GM23248 (cell line): ENCODE data around the gene VPS33B. TPM values are rescaled to one million over a fixed set of nuclear protein-coding genes. Genes with fewer than 3 reads are reported as not detected.

Experiments used
- DNase-seq: peaks from one replicate; pipeline ENCODE4 v3.0.0-alpha.2; 2015
- H2AFZ ChIP-seq: fragments of 200-600 bp; sonication (generic); 2 replicates; pipeline ENCODE4 v1.6.1; 2016; ENCODE audit warnings: antibody characterized with exemption
- H3F3A ChIP-seq: fragments of 200-600 bp; sonication (generic); 2 replicates; pipeline ENCODE4 v1.6.1; 2016; ENCODE audit warnings: mild to moderate bottlenecking, antibody characterized with exemption, mixed run types; ENCODE audit not compliant: insufficient read depth
- H3K27ac ChIP-seq: fragments of 200-600 bp; sonication (generic); 2 replicates; pipeline ENCODE4 v1.5.1; 2016; ENCODE audit warnings: mild to moderate bottlenecking
- H3K27me3 ChIP-seq: fragments of 200-600 bp; sonication (generic); replicated peaks from 2 replicates; pipeline ENCODE4 v1.6.1; 2016; ENCODE audit warnings: mild to moderate bottlenecking; ENCODE audit not compliant: insufficient read depth
- H3K36me3 ChIP-seq: fragments of 200-600 bp; sonication (generic); 2 replicates; pipeline ENCODE4 v1.6.1; 2016; ENCODE audit warnings: low read depth, mild to moderate bottlenecking
- H3K4me1 ChIP-seq: fragments of 200-600 bp; sonication (generic); 2 replicates; pipeline ENCODE4 v1.6.1; 2016; ENCODE audit warnings: mild to moderate bottlenecking; ENCODE audit not compliant: insufficient read depth
- H3K4me2 ChIP-seq: fragments of 200-600 bp; sonication (generic); one replicate; pipeline ENCODE4 v1.6.1; 2016; ENCODE audit warnings: mild to moderate bottlenecking; ENCODE audit not compliant: unreplicated experiment
- H3K4me3 ChIP-seq: fragments of 200-600 bp; sonication (generic); 2 replicates; pipeline ENCODE4 v1.5.1; 2016; ENCODE audit warnings: mild to moderate bottlenecking
- H3K79me2 ChIP-seq: fragments of 200-600 bp; sonication (generic); 2 replicates; pipeline ENCODE4 v1.6.1; 2016; ENCODE audit warnings: mild to moderate bottlenecking; ENCODE audit not compliant: insufficient read depth
- H3K9ac ChIP-seq: fragments of 200-600 bp; sonication (generic); 2 replicates; pipeline ENCODE4 v1.6.1; 2016; ENCODE audit warnings: mild to moderate bottlenecking
- H3K9me2 ChIP-seq: fragments of 200-600 bp; sonication (generic); 2 replicates; pipeline ENCODE4 v1.6.1; 2016; ENCODE audit warnings: mixed run types, mild to moderate bottlenecking, moderate library complexity; ENCODE audit not compliant: insufficient read depth
- H3K9me3 ChIP-seq: fragments of 200-600 bp; sonication (generic); one replicate; pipeline ENCODE4 v1.6.1; 2017; ENCODE audit warnings: low read depth
- H4K20me1 ChIP-seq: fragments of 200-600 bp; sonication (generic); 2 replicates; pipeline ENCODE4 v1.6.0; 2016; ENCODE audit not compliant: insufficient read depth
- EZH2 ChIP-seq: fragments of 200-600 bp; sonication (generic); IDR thresholded peaks from 2 replicates; pipeline ENCODE4 v1.6.1; 2018; ENCODE audit warnings: antibody characterized with exemption, mild to moderate bottlenecking; ENCODE audit not compliant: insufficient read depth, poor library complexity, severe bottlenecking
- EZH2phosphoT487 ChIP-seq: fragments of 200-600 bp; sonication (generic); IDR thresholded peaks from 2 replicates; pipeline ENCODE4 v1.6.1; 2018; ENCODE audit warnings: antibody characterized with exemption, moderate library complexity, mild to moderate bottlenecking, low read depth; ENCODE audit not compliant: insufficient read depth
- WGBS, 2 experiments: methylation state at CpG; one replicate each; pipeline ENCODE4 v1.1.6; 2015 to 2017; ENCODE audit warnings: low lambda C conversion rate in 2 of 2, low coverage in 1 of 2; ENCODE audit errors: missing lambda C conversion rate in 2 of 2; 5-methylcytosine and 5-hydroxymethylcytosine counted together
- in situ Hi-C: fragments of 300-500 bp; cut with MboI; formaldehyde crosslinking; loops from 2 replicates; pipeline ENCODE4 v1.15.0; 2020
- polyA plus RNA-seq: library from polyadenylated mRNA; unstranded; fragments of >200 nt; fragmentation: Nextera tagmentation; extraction: Ambion mirVana; gene quantifications from 2 replicates; pipeline ENCODE4 v1.2.1, GENCODE V29; 2016
- total RNA-seq: library from RNA; depleted of rRNA; stranded (reverse); fragments of >200 nt; shearing (Covaris generic); gene quantifications from 2 replicates; pipeline ENCODE4 v1.2.3, GENCODE V29; 2014

VPS33B gene
- total and polyA plus RNA-seq, 2 experiments from 2014 or later, result 7.0 to 10.2 TPM

- Histone ChIP-seq H2AFZ (no peak overlapping the region), H3K9ac (no peak overlapping the region), H3K27ac (no peak overlapping the region), H3K27me3 (no peaks in the 10 kb centered on the region), H3K9me2 (no peaks in the 10 kb centered on the region), H3K4me1 (no peaks in the 10 kb centered on the region), H3K36me3 (peaks cover 6% of the 10 kb centered on the region; the same call in 1 of the 2 replicates), H3K9me3 (no peaks in the 10 kb centered on the region), H3K4me2 (no peak overlapping the region), H3K79me2 (no peaks in the 10 kb centered on the region), H3F3A (0 out of 2 replicates have a peak, but pooled peaks cover 7% of the 10 kb centered on the region), H3K4me3 (no peak overlapping the region), H4K20me1 (no peaks in the 10 kb centered on the region)
- TF ChIP-seq EZH2phosphoT487 (no peak), EZH2 (no peak)
- in situ Hi-C loops, result no loop called here
- DNase-seq, result no peak
- 84 to 86% methylated on average over 9 of the region's 9 CpGs for WGBS, 2 experiments
Measured at GRCh38 chr15:90966262-90966661, 56.1 kb downstream of the VPS33B start.

GRCh38 chr15:90962021-90962420 lies 60.4 kb downstream of the VPS33B start:
- Histone ChIP-seq H3K36me3 (peaks cover 6% of the 10 kb centered on the region; the same call in 1 of the 2 replicates), H4K20me1 (no peaks in the 10 kb centered on the region), H3K9me3 (no peaks in the 10 kb centered on the region), H3K4me3 (no peak overlapping the region), H3K27ac (no peak overlapping the region), H2AFZ (no peak overlapping the region), H3K4me1 (0 out of 2 replicates have a peak, but pooled peaks cover 7% of the 10 kb centered on the region), H3K27me3 (no peaks in the 10 kb centered on the region), H3K79me2 (no peaks in the 10 kb centered on the region), H3K4me2 (no peak overlapping the region), H3K9ac (no peak overlapping the region), H3K9me2 (no peaks in the 10 kb centered on the region), H3F3A (0 out of 2 replicates have a peak, but pooled peaks cover 7% of the 10 kb centered on the region)
- TF ChIP-seq EZH2phosphoT487 (no peak), EZH2 (no peak)
- 80 to 83% methylated on average over 4 of the region's 4 CpGs for WGBS, 2 experiments
- no peak for DNase-seq
- in situ Hi-C loops, result no loop called here

- Histone ChIP-seq H3K9ac (no peak overlapping the region), H3K4me3 (no peak overlapping the region), H3K9me2 (no peaks in the 10 kb centered on the region), H2AFZ (no peak overlapping the region), H3K79me2 (no peaks in the 10 kb centered on the region), H3F3A (0 out of 2 replicates have a peak, but pooled peaks cover 7% of the 10 kb centered on the region), H3K27ac (no peak overlapping the region), H3K9me3 (no peaks in the 10 kb centered on the region), H4K20me1 (no peaks in the 10 kb centered on the region), H3K4me1 (peaks cover 9% of the 10 kb centered on the region; the same call in 1 of the 2 replicates), H3K27me3 (no peaks in the 10 kb centered on the region), H3K4me2 (no peak overlapping the region), H3K36me3 (peaks cover 3% of the 10 kb centered on the region; the same call in 1 of the 2 replicates)
- WGBS, 2 experiments, result 44 to 47% methylated on average over 20 of the region's 20 CpGs
- in situ Hi-C loops, result no loop called here
- TF ChIP-seq EZH2 (no peak), EZH2phosphoT487 (no peak)
- peak; percentile 7 for DNase-seq
Measured at GRCh38 chr15:90960298-90961091, 61.9 kb downstream of the VPS33B start.

- Histone ChIP-seq H3K4me3 (no peak overlapping the region), H3K27me3 (no peaks in the 10 kb centered on the region), H2AFZ (no peak overlapping the region), H3K9ac (no peak overlapping the region), H3K4me1 (peaks cover 12% of the 10 kb centered on the region; the same call in 1 of the 2 replicates), H3K36me3 (peaks cover 3% of the 10 kb centered on the region; the same call in 1 of the 2 replicates), H4K20me1 (no peaks in the 10 kb centered on the region), H3K9me2 (no peaks in the 10 kb centered on the region), H3K79me2 (no peaks in the 10 kb centered on the region), H3K4me2 (no peak overlapping the region), H3K27ac (no peak overlapping the region), H3K9me3 (no peaks in the 10 kb centered on the region), H3F3A (0 out of 2 replicates have a peak, but pooled peaks cover 7% of the 10 kb centered on the region)
- DNase-seq, result peak; percentile 58
- no peak for TF ChIP-seq EZH2phosphoT487
- no peak for TF ChIP-seq EZH2
- in situ Hi-C loops, result no loop called here
- WGBS, 2 experiments, result 43 to 48% methylated on average over 5 of the region's 5 CpGs
Measured at GRCh38 chr15:90959894-90960293, 62.5 kb downstream of the VPS33B start.
